ENCODE data around the gene PHF12.
"Not testable (repeated sequence)": the region's sequence is repeated elsewhere in the genome, so short reads cannot be mapped to it uniquely, and the experiment has no call there.

PHF12 gene

GRCh38 chr17:28942925-28943324 lies 8.4 kb downstream of the PHF12 start:
- H3K4me1 ChIP-seq (ENCODE audit: insufficient read depth, low read length): peaks cover 28% of the 10 kb centered on the region
- peaks cover 4% of the 10 kb centered on the region for H3K36me3 ChIP-seq (ENCODE audit: insufficient read depth, low read length)

GRCh38 chr17:28941251-28941650 lies 10.1 kb downstream of the PHF12 start:
- H3K9me3 ChIP-seq (ENCODE audit: control insufficient read depth, insufficient read depth, low read length): no peaks in the 10 kb centered on the region
- H3K36me3 ChIP-seq (ENCODE audit: insufficient read depth, low read length): peaks cover 4% of the 10 kb centered on the region
- no peak overlapping the region for H3K9ac ChIP-seq (ENCODE audit: low read depth, low read length)
- H3K4me1 ChIP-seq (ENCODE audit: insufficient read depth, low read length): peaks cover 40% of the 10 kb centered on the region

More at GRCh38 chr17:28942925-28943324, 8.4 kb downstream of the PHF12 start:
- Histone ChIP-seq H3K9me3 (ENCODE audit: control insufficient read depth, insufficient read depth, low read length) (no peaks in the 10 kb centered on the region), H3K9ac (ENCODE audit: low read depth, low read length) (no peak overlapping the region)

DNA sequence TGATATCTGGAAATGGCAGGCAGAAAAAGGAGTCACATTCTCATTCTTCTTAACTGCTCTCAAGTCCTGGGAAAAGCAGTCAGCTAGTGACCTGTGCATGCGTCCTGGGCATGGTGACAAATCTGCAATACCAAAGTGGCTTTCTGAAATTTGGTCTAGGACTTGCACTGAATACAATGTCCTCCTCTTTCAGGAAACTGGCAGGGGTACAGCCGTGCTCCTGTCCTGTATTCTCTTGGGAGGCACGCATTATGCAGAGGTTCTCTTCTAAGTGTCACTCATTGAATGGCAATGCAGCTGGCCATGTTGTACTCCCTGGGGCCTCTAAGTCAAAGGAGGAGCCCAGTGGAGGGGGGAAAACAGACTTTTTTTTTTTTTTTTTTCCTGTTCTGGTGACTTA lies 10.6 kb downstream of the PHF12 start:
- no peaks in the 10 kb centered on the region for H3K9me3 ChIP-seq (ENCODE audit: control insufficient read depth, insufficient read depth, low read length)
- peaks cover 4% of the 10 kb centered on the region for H3K36me3 ChIP-seq (ENCODE audit: insufficient read depth, low read length)
- peaks cover 41% of the 10 kb centered on the region for H3K4me1 ChIP-seq (ENCODE audit: insufficient read depth, low read length)
- H3K9ac ChIP-seq (ENCODE audit: low read depth, low read length): no peak overlapping the region

- Histone ChIP-seq H3K4me1 (ENCODE audit: insufficient read depth, low read length) (peaks cover 41% of the 10 kb centered on the region), H3K36me3 (ENCODE audit: insufficient read depth, low read length) (peaks cover 1% of the 10 kb centered on the region), H3K9me3 (ENCODE audit: control insufficient read depth, insufficient read depth, low read length) (no peaks in the 10 kb centered on the region), H3K9ac (ENCODE audit: low read depth, low read length) (no peak overlapping the region)
Measured at GRCh38 chr17:28940142-28940541, 11.2 kb downstream of the PHF12 start.

DNA sequence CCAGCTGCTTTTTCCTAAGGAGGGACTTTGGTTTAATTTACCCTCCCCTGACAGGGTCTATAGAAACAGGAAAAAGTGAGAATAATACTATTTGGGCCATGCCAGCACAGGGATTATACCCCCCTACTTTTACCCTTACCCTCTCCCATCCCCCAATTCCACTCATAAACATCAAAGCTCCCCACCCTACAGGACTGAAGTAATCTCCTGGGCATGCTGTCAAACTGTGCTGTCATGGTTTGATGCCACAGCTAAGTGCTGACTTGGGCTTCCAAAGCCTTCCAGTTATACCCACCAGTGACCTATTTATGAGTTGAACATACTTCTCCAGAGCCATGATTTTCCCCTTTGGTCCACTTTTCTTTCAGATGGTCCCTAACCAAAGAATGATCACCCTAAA lies 12.8 kb downstream of the PHF12 start:
- no peak overlapping the region for H3K9ac ChIP-seq (ENCODE audit: low read depth, low read length)
- no peaks in the 10 kb centered on the region for H3K9me3 ChIP-seq (ENCODE audit: control insufficient read depth, insufficient read depth, low read length)
- H3K4me1 ChIP-seq (ENCODE audit: insufficient read depth, low read length): peaks cover 41% of the 10 kb centered on the region
- H3K36me3 ChIP-seq (ENCODE audit: insufficient read depth, low read length): no peaks in the 10 kb centered on the region; the same call in none of the 2 replicates

DNA sequence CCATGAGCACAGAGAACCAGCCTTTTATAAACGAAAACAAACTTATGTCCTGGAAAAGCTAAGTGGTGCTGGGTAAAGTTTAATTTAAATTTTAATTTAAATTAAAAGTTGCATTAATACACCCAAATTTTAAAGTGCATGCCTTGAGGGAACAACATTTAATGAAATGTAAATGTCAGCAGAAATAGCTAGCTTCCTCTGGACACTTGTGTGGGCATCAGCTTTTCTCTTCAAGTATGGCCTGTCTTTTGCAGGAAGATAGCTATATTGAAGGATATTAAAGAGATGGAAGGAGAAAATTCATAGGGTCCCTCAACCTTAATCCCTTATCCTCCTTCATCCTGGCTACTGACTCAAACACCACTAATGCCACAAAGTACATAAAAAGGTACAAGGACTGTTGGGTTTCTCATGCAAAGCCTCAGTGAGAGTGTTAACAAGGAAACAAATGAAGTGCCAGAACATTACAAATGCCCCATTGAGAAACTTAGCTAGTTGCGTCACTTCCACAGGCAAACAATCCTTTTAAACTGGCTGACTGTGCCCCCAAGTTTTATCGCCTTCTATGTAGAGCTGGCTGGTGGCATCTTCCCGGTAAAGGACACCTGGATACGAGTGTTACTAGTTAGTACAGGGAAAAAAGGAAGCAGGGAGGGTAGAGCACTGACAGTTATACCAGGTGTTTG lies 14.1 kb downstream of the PHF12 start:
- no peak overlapping the region for H3K9ac ChIP-seq (ENCODE audit: low read depth, low read length)
- H3K4me1 ChIP-seq (ENCODE audit: insufficient read depth, low read length): peaks cover 41% of the 10 kb centered on the region
- H3K36me3 ChIP-seq (ENCODE audit: insufficient read depth, low read length): no peaks in the 10 kb centered on the region; the same call in 1 of the 2 replicates
- no peaks in the 10 kb centered on the region for H3K9me3 ChIP-seq (ENCODE audit: control insufficient read depth, insufficient read depth, low read length)

- Histone ChIP-seq H3K9me3 (ENCODE audit: control insufficient read depth, insufficient read depth, low read length) (no peaks in the 10 kb centered on the region), H3K36me3 (ENCODE audit: insufficient read depth, low read length) (no peaks in the 10 kb centered on the region; the same call in 1 of the 2 replicates), H3K4me1 (ENCODE audit: insufficient read depth, low read length) (peaks cover 36% of the 10 kb centered on the region), H3K9ac (ENCODE audit: low read depth, low read length) (no peak overlapping the region)
Measured at GRCh38 chr17:28935744-28936460, 15.4 kb downstream of the PHF12 start.

GRCh38 chr17:28934508-28934907 lies 16.8 kb downstream of the PHF12 start:
- not testable (repeated sequence) for H3K36me3 ChIP-seq (ENCODE audit: insufficient read depth, low read length); H3K9me3 ChIP-seq (ENCODE audit: control insufficient read depth, insufficient read depth, low read length); H3K9ac ChIP-seq (ENCODE audit: low read depth, low read length)
- H3K4me1 ChIP-seq (ENCODE audit: insufficient read depth, low read length): peaks cover 25% of the 10 kb centered on the region

DNA sequence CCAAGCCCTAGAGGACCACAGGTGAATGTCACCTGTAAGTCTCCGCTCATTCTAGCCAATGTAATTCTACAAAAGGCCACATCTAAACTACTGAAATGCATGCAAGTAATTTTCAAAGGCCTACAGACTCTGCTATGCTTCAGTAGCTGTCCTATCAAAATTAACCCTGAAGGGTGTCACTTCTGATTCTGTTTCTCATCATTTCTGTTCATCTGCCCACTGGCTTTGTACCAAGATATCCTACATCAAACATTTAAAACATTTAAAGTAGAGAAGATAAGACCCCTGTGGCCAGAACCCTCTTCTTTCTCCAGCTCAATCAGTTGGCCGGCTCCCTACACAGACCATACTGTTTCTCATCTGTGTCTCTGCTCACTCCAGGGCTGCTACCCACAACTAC lies 21.5 kb downstream of the PHF12 start:
- no peaks in the 10 kb centered on the region for H3K4me1 ChIP-seq (ENCODE audit: insufficient read depth, low read length)
- peaks cover 11% of the 10 kb centered on the region for H3K36me3 ChIP-seq (ENCODE audit: insufficient read depth, low read length)
- H3K9me3 ChIP-seq (ENCODE audit: control insufficient read depth, insufficient read depth, low read length): no peaks in the 10 kb centered on the region
- no peak overlapping the region for H3K9ac ChIP-seq (ENCODE audit: low read depth, low read length)

DNA sequence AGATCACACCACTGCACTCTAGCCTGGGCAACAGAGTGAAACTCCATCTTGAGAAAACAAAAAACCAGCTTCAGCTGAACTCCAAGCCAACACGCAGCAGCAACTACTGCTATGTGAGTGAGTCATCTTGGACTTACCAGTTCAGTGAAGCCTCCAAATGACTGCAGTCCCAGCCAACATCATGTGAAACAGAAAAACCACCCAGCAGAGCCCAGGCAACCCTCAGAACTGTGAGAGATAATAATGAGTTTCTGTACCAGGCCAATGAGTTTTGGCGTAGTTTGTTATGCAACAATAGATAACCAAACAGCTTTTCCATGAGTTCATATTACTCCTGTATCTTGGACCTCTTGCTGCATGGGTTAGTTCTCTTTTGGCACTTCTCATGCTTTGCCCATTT lies 23.3 kb downstream of the PHF12 start:
- no peaks in the 10 kb centered on the region for H3K9me3 ChIP-seq (ENCODE audit: control insufficient read depth, insufficient read depth, low read length)
- H3K9ac ChIP-seq (ENCODE audit: low read depth, low read length): no peak overlapping the region
- H3K36me3 ChIP-seq (ENCODE audit: insufficient read depth, low read length): peaks cover 19% of the 10 kb centered on the region
- no peaks in the 10 kb centered on the region for H3K4me1 ChIP-seq (ENCODE audit: insufficient read depth, low read length)

GRCh38 chr17:28926786-28927185 lies 24.5 kb downstream of the PHF12 start:
- no peaks in the 10 kb centered on the region for H3K4me1 ChIP-seq (ENCODE audit: insufficient read depth, low read length)
- peaks cover 24% of the 10 kb centered on the region for H3K36me3 ChIP-seq (ENCODE audit: insufficient read depth, low read length)
- no peak overlapping the region for H3K9ac ChIP-seq (ENCODE audit: low read depth, low read length)
- no peaks in the 10 kb centered on the region for H3K9me3 ChIP-seq (ENCODE audit: control insufficient read depth, insufficient read depth, low read length)

- Histone ChIP-seq H3K9ac (ENCODE audit: low read depth, low read length) (no peak overlapping the region), H3K9me3 (ENCODE audit: control insufficient read depth, insufficient read depth, low read length) (no peaks in the 10 kb centered on the region), H3K36me3 (ENCODE audit: insufficient read depth, low read length) (peaks cover 28% of the 10 kb centered on the region), H3K4me1 (ENCODE audit: insufficient read depth, low read length) (no peaks in the 10 kb centered on the region)
Measured at GRCh38 chr17:28926366-28926765, 25.0 kb downstream of the PHF12 start.

GRCh38 chr17:28925912-28926365 lies 25.4 kb downstream of the PHF12 start:
- H3K36me3 ChIP-seq (ENCODE audit: insufficient read depth, low read length): peaks cover 32% of the 10 kb centered on the region
- no peaks in the 10 kb centered on the region for H3K4me1 ChIP-seq (ENCODE audit: insufficient read depth, low read length)
- no peak overlapping the region for H3K9ac ChIP-seq (ENCODE audit: low read depth, low read length)
- no peaks in the 10 kb centered on the region for H3K9me3 ChIP-seq (ENCODE audit: control insufficient read depth, insufficient read depth, low read length)

DNA sequence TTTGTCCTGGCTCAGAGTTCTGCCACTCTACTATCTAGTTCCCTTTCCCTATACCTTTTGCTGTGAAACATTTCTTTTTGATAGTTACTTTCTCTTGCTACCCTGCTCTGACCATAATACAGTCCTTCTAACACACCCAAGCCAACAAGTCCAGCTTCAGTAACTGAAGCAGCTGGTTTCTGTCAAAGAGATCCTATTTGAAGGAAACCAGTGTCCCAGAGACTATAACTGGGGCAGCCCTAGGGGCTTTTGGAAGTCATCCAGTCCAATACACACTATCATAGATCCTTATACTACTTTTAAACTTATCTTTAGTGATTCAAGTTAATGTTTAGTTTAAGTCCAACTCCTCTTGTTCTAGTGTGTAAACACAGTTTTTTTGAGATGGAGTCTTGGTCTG lies 31.1 kb downstream of the PHF12 start:
- H3K9me3 ChIP-seq (ENCODE audit: control insufficient read depth, insufficient read depth, low read length): no peaks in the 10 kb centered on the region
- peaks cover 65% of the 10 kb centered on the region for H3K36me3 ChIP-seq (ENCODE audit: insufficient read depth, low read length)
- no peak overlapping the region for H3K9ac ChIP-seq (ENCODE audit: low read depth, low read length)
- no peaks in the 10 kb centered on the region for H3K4me1 ChIP-seq (ENCODE audit: insufficient read depth, low read length)

- Histone ChIP-seq H3K9ac (ENCODE audit: low read depth, low read length) (no peak overlapping the region), H3K36me3 (ENCODE audit: insufficient read depth, low read length) (peaks cover 70% of the 10 kb centered on the region), H3K4me1 (ENCODE audit: insufficient read depth, low read length) (no peaks in the 10 kb centered on the region), H3K9me3 (ENCODE audit: control insufficient read depth, insufficient read depth, low read length) (no peaks in the 10 kb centered on the region)
Measured at GRCh38 chr17:28918295-28918694, 33.0 kb downstream of the PHF12 start.
